ENCODE results near the gene TBK1. TPM values are rescaled to one million over a fixed set of nuclear protein-coding genes. Genes with fewer than 3 reads are reported as not detected.

The TBK1 gene
- total RNA-seq, 3 donors from 2014 or later = 27.7 to 43.9 (median 40.6) TPM

- no peak for DNase-seq (ENCODE audit: low spot score in 2 of 2)
- H3K36me3 ChIP-seq = peaks cover 10% of the 10 kb centered on the region
These were observed 43.2 kb downstream of the TBK1 start for GRCh38 chr12:64494998-64495729.

GRCh38 chr12:64496839-64497400 is 45.0 kb downstream of the TBK1 start:
- no peaks in the 10 kb centered on the region for H3K4me1 ChIP-seq
- H3K4me3 ChIP-seq = no peak overlapping the region
- DNase-seq (ENCODE audit: low spot score in 2 of 2) = no peak
- H3K9me3 ChIP-seq = no peaks in the 10 kb centered on the region
- no peaks in the 10 kb centered on the region for H3K27me3 ChIP-seq
- no peak overlapping the region for H3K27ac ChIP-seq
- intact Hi-C loops (cut with DNase I; ENCODE audit: low total_unique reads) = no loop called here
- TF ChIP-seq CTCF (IDR thresholded peaks at IDR 0.05) (no peak), POLR2A (IDR thresholded peaks at IDR 0.05) (no peak), POLR2AphosphoS5 (IDR thresholded peaks at IDR 0.05) (no peak)
- H3K36me3 ChIP-seq = no peaks in the 10 kb centered on the region

More at GRCh38 chr12:64494998-64495729, 43.2 kb downstream of the TBK1 start:
- intact Hi-C loops (cut with DNase I; ENCODE audit: low total_unique reads) = no loop called here
- Histone ChIP-seq H3K27me3 (no peaks in the 10 kb centered on the region), H3K9me3 (no peaks in the 10 kb centered on the region), H3K4me1 (no peaks in the 10 kb centered on the region), H3K4me3 (no peak overlapping the region), H3K27ac (no peak overlapping the region)
- TF ChIP-seq POLR2A (IDR thresholded peaks at IDR 0.05) = no peak
- no peak for TF ChIP-seq CTCF (IDR thresholded peaks at IDR 0.05)
- TF ChIP-seq POLR2AphosphoS5 (IDR thresholded peaks at IDR 0.05) = no peak

GRCh38 chr12:64497484-64497883 is 45.6 kb downstream of the TBK1 start:
- no peak for DNase-seq (ENCODE audit: low spot score in 2 of 2)
- no peaks in the 10 kb centered on the region for H3K36me3 ChIP-seq
- H3K9me3 ChIP-seq = no peaks in the 10 kb centered on the region
- TF ChIP-seq POLR2A (IDR thresholded peaks at IDR 0.05) (no peak), POLR2AphosphoS5 (IDR thresholded peaks at IDR 0.05) (no peak), CTCF (IDR thresholded peaks at IDR 0.05) (no peak)
- no peak overlapping the region for H3K4me3 ChIP-seq
- no peaks in the 10 kb centered on the region for H3K4me1 ChIP-seq
- intact Hi-C loops (cut with DNase I; ENCODE audit: low total_unique reads) = no loop called here
- H3K27me3 ChIP-seq = no peaks in the 10 kb centered on the region
- H3K27ac ChIP-seq = no peak overlapping the region

- H3K9me3 ChIP-seq = no peaks in the 10 kb centered on the region
- no peaks in the 10 kb centered on the region for H3K4me1 ChIP-seq
- TF ChIP-seq POLR2AphosphoS5 (IDR thresholded peaks at IDR 0.05) (no peak), CTCF (IDR thresholded peaks at IDR 0.05) (no peak), POLR2A (IDR thresholded peaks at IDR 0.05) (no peak)
- H3K27ac ChIP-seq = no peak overlapping the region
- no peaks in the 10 kb centered on the region for H3K27me3 ChIP-seq
- no peaks in the 10 kb centered on the region for H3K36me3 ChIP-seq
- intact Hi-C loops (cut with DNase I; ENCODE audit: low total_unique reads) = no loop called here
- H3K4me3 ChIP-seq = no peak overlapping the region
- no peak for DNase-seq (ENCODE audit: low spot score in 2 of 2)
These were observed 46.0 kb downstream of the TBK1 start for GRCh38 chr12:64497903-64498302.

GRCh38 chr12:64500394-64500793 is 48.5 kb downstream of the TBK1 start:
- Histone ChIP-seq H3K4me1 (no peaks in the 10 kb centered on the region), H3K27me3 (no peaks in the 10 kb centered on the region), H3K4me3 (no peak overlapping the region), H3K27ac (no peak overlapping the region), H3K9me3 (no peaks in the 10 kb centered on the region), H3K36me3 (no peaks in the 10 kb centered on the region)
- TF ChIP-seq CTCF (IDR thresholded peaks at IDR 0.05) (no peak), POLR2A (IDR thresholded peaks at IDR 0.05) (no peak), POLR2AphosphoS5 (IDR thresholded peaks at IDR 0.05) (no peak)
- intact Hi-C loops (cut with DNase I; ENCODE audit: low total_unique reads) = no loop called here
- no peak for DNase-seq (ENCODE audit: low spot score in 2 of 2)

Measured in breast epithelium (tissue), 4 donors.